NCI-H524 treated with DMSO at 0.1 percent for 48 hours (cell line): ENCODE measurements around the gene COPB2.
A peak's percentile ranks its signal among the peaks of the same experiment; 100 is the strongest.

Source experiments
- DNase-seq: peaks from one replicate; lab custom pipeline; 2025; lab: John Stamatoyannopoulos, UW

The COPB2 gene

GRCh38 chr3:139327861-139328260 lies 61.6 kb downstream of the COPB2 start:
- no peak for DNase-seq

GRCh38 chr3:139327231-139327630 lies 62.2 kb downstream of the COPB2 start:
- DNase-seq: no peak

GRCh38 chr3:139326707-139327106 lies 62.7 kb downstream of the COPB2 start:
- no peak for DNase-seq

- DNase-seq: no peak
These were observed 63.3 kb downstream of the COPB2 start for GRCh38 chr3:139326131-139326530.

GRCh38 chr3:139325551-139325950 lies 63.9 kb downstream of the COPB2 start:
- no peak for DNase-seq

GRCh38 chr3:139324456-139324855 lies 65.0 kb downstream of the COPB2 start:
- no peak for DNase-seq

GRCh38 chr3:139323146-139323545 lies 66.3 kb downstream of the COPB2 start:
- no peak for DNase-seq

GRCh38 chr3:139322346-139322745 lies 67.1 kb downstream of the COPB2 start:
- DNase-seq: no peak

- DNase-seq: no peak
These were observed 68.7 kb downstream of the COPB2 start for GRCh38 chr3:139320551-139321309.

GRCh38 chr3:139319428-139320402 lies 69.7 kb downstream of the COPB2 start:
- no peak for DNase-seq

GRCh38 chr3:139318826-139319225 lies 70.6 kb downstream of the COPB2 start:
- DNase-seq: no peak

- DNase-seq: no peak
These were observed 71.0 kb downstream of the COPB2 start for GRCh38 chr3:139318431-139318816.

- no peak for DNase-seq
These were observed 71.6 kb downstream of the COPB2 start for GRCh38 chr3:139317660-139318430.

- no peak for DNase-seq
These were observed 72.2 kb downstream of the COPB2 start for GRCh38 chr3:139317215-139317614.

- DNase-seq: no peak
These were observed 75.5 kb downstream of the COPB2 start for GRCh38 chr3:139313921-139314320.

GRCh38 chr3:139312959-139313358 lies 76.5 kb downstream of the COPB2 start:
- DNase-seq: no peak

- no peak for DNase-seq
These were observed 77.0 kb downstream of the COPB2 start for GRCh38 chr3:139312416-139312815.

- DNase-seq: no peak
These were observed 77.9 kb downstream of the COPB2 start for GRCh38 chr3:139311557-139311956.

GRCh38 chr3:139310474-139310933 lies 78.9 kb downstream of the COPB2 start:
- DNase-seq: no peak

GRCh38 chr3:139309880-139310279 lies 79.6 kb downstream of the COPB2 start:
- no peak for DNase-seq

- peak; percentile 67 for DNase-seq
These were observed 80.3 kb downstream of the COPB2 start for GRCh38 chr3:139309061-139309591.

GRCh38 chr3:139308560-139308959 lies 80.9 kb downstream of the COPB2 start:
- DNase-seq: no peak
